K562 (cell line): ENCODE measurements around the gene ANKMY1. TPM values are rescaled to one million over a fixed set of nuclear protein-coding genes. Genes with fewer than 3 reads are reported as not detected.

Experiments used
- ATAC-seq: fragments of 200-7000 bp; cut with Tn5 transposase; 3 replicates; pipeline ENCODE4 v1.9.1; 2020; ENCODE audit warnings: moderate library complexity
- BruUV-seq: library from RNA; stranded (reverse); fragments of 400-500 nt; replicated peaks from 2 replicates; lab custom pipeline; 2021; lab: Mats Ljungman, UMichigan
- CTCF ChIA-PET: fragments of 300-600 bp; formaldehyde crosslinking; extraction: SDS; loops from one replicate; lab custom pipeline; 2021; ENCODE audit warnings: low intra/inter-chr PET ratio; lab: Yijun Ruan, JAX
- POLR2A ChIA-PET: fragments of 300-600, 350-650 bp; sonication (Branson Sonifier 250); formaldehyde crosslinking; extraction: SDS; loops from one replicate; lab custom pipeline; 2021; ENCODE audit warnings: antibody characterized with exemption, inconsistent platforms; lab: Yijun Ruan, JAX
- DNase-seq, 4 experiments: peaks; one replicate each; pipeline versions ENCODE4 v3.0.0 to v3.0.0-alpha.2; 2011 to 2018; ENCODE audit warnings: low spot score in 3 of 4, mixed read lengths in 3 of 4; ENCODE audit errors: extremely low read depth in 1 of 4
- FAIRE-seq: peaks from 2 replicates; lab custom pipeline; 2011; peaks lifted over from hg19 to GRCh38; lab: Jason Lieb, UNC
- H2AFZ ChIP-seq: 2 replicates; pipeline ENCODE4 v1.6.0; 2011; ENCODE audit warnings: low read depth, low read length, control low read depth, inconsistent platforms
- H3K27ac ChIP-seq: fragments of 200-600 bp; 3 replicates; pipeline ENCODE4 v1.8.0; 2011; ENCODE audit warnings: low read depth, mild to moderate bottlenecking, control low read depth, inconsistent platforms, low read length, moderate library complexity, mixed read lengths; ENCODE audit errors: extremely low read depth
- H3K27me3 ChIP-seq, 2 experiments: fragments of 300-600 bp in 1 of 2; 2 replicates in 1 of 2; 3 replicates in 1 of 2; pipeline versions ENCODE4 v1.6.0 to v1.8.0; 2011; ENCODE audit warnings: inconsistent platforms in 2 of 2, low read length in 2 of 2, mild to moderate bottlenecking in 1 of 2, mixed read lengths in 1 of 2, moderate library complexity in 1 of 2; ENCODE audit not compliant: control insufficient read depth in 2 of 2, insufficient read depth in 2 of 2
- H3K36me3 ChIP-seq: fragments of 300-600 bp; 3 replicates; pipeline ENCODE4 v1.8.0; 2011; ENCODE audit warnings: mild to moderate bottlenecking, low read length, inconsistent platforms; ENCODE audit not compliant: control insufficient read depth, insufficient read depth
- H3K4me1 ChIP-seq, 2 experiments: fragments of 200-600 bp in 1 of 2; replicated peaks in 1 of 2; 2 replicates in 1 of 2; 3 replicates in 1 of 2; pipeline versions ENCODE4 v1.5.1 to v1.8.0; 2011; ENCODE audit warnings: inconsistent platforms in 2 of 2, low read length in 2 of 2, mild to moderate bottlenecking in 1 of 2, mixed read lengths in 1 of 2, moderate library complexity in 1 of 2; ENCODE audit not compliant: control insufficient read depth in 2 of 2, insufficient read depth in 2 of 2
- H3K4me2 ChIP-seq: 2 replicates; pipeline ENCODE4 v1.6.1; 2011; ENCODE audit warnings: low read length, control low read depth, inconsistent platforms, mixed read lengths; ENCODE audit not compliant: insufficient read depth
- H3K4me3 ChIP-seq: fragments of 200-600 bp; sonication (generic), shearing (Covaris generic); 2 replicates; pipeline ENCODE4 v1.5.1; 2016; ENCODE audit warnings: control low read depth, inconsistent platforms
- H3K79me2 ChIP-seq: fragments of 200-600 bp; 3 replicates; pipeline ENCODE4 v1.8.0; 2011; ENCODE audit warnings: low read length, inconsistent platforms; ENCODE audit not compliant: control insufficient read depth, insufficient read depth
- H3K9ac ChIP-seq, 2 experiments: 2 replicates each; pipeline versions ENCODE4 v1.6.0 to v1.6.1; 2011; ENCODE audit warnings: low read depth in 2 of 2, low read length in 2 of 2, control low read depth in 1 of 2, inconsistent platforms in 1 of 2, mild to moderate bottlenecking in 1 of 2, mixed read lengths in 1 of 2; ENCODE audit not compliant: insufficient read depth in 1 of 2
- H3K9me1 ChIP-seq: one replicate; pipeline ENCODE4 v1.6.0; 2011; ENCODE audit warnings: inconsistent platforms, mild to moderate bottlenecking, low read length, moderate library complexity; ENCODE audit not compliant: control insufficient read depth, insufficient read depth
- H3K9me3 ChIP-seq: replicated peaks from 2 replicates; pipeline ENCODE4 v1.5.1; 2011; ENCODE audit warnings: low read depth, low read length, inconsistent platforms; ENCODE audit not compliant: control insufficient read depth, insufficient read depth
- H4K20me1 ChIP-seq: replicated peaks from 2 replicates; pipeline ENCODE4 v1.6.1; 2011; ENCODE audit warnings: low read length, inconsistent platforms, mixed read lengths; ENCODE audit not compliant: control insufficient read depth, insufficient read depth
- FOXA1 ChIP-seq: fragments of 450-650 bp; IDR thresholded peaks from 2 replicates; pipeline ENCODE4 v1.6.1; 2016; ENCODE audit warnings: mild to moderate bottlenecking, borderline replicate concordance
- HMG20B ChIP-seq: fragments of 250-450 bp; sonication (Bioruptor Pico); IDR thresholded peaks from 2 replicates; pipeline ENCODE4 v1.5.0; 2021; ENCODE audit warnings: mild to moderate bottlenecking
- JUN ChIP-seq, 2 experiments: sonication (generic) in 1 of 2; formaldehyde crosslinking in 1 of 2; IDR thresholded peaks; 2 replicates each; pipeline versions ENCODE4 v1.6.1 to v1.8.0; 2012 to 2022; ENCODE audit warnings: borderline replicate concordance in 2 of 2, mild to moderate bottlenecking in 2 of 2, improper control_type of control experiment in 1 of 2, low read depth in 1 of 2, low read length in 1 of 2, missing genetic modification reagents in 1 of 2
- RBM39 ChIP-seq: fragments of 200-400 bp; formaldehyde crosslinking; optimal IDR thresholded peaks from 2 replicates; pipeline ENCODE3; 2018; ENCODE audit warnings: low read depth, low read length
- ZNF436 ChIP-seq: fragments of 250-450, 450-650 bp; sonication (Bioruptor Pico); formaldehyde crosslinking; IDR thresholded peaks from 2 replicates; pipeline ENCODE4 v1.7.0; 2020; ENCODE audit warnings: mild to moderate bottlenecking
- ZNF57 ChIP-seq: fragments of 450-650 bp; formaldehyde crosslinking; IDR thresholded peaks from 2 replicates; pipeline ENCODE4 v1.4.0; 2020; ENCODE audit warnings: mild to moderate bottlenecking, moderate library complexity
- WGBS: fragments of 100-300 bp; shearing (Covaris generic); methylation state at CpG from one replicate; pipeline ENCODE4 v1.1.6; 2016; ENCODE audit warnings: low coverage, mixed read lengths; ENCODE audit not compliant: insufficient coverage; ENCODE audit errors: missing lambda C conversion rate; 5-methylcytosine and 5-hydroxymethylcytosine counted together
- in situ Hi-C: fragments of 300-500 bp; cut with MboI; formaldehyde crosslinking; loops from 4 replicates; pipeline ENCODE4 v1.15.0; 2018; ENCODE audit warnings: inconsistent platforms, mixed read lengths
- intact Hi-C: fragments of 100-400 bp; cut with micrococcal nuclease; formaldehyde crosslinking; loops from 2 replicates; pipeline ENCODE4 v1.14.2; 2022
- polyA plus RNA-seq, 8 experiments: library from polyadenylated mRNA; depleted of rRNA in 4 of 8; stranded (reverse) in 5 of 8; unstranded in 3 of 8; fragments of >200 nt; fragmentation: Nextera tagmentation in 2 of 8; fragmentation: Illumina TruSeq in 1 of 8; extraction: Ambion mirVana in 2 of 8; extraction: Trizol in 1 of 8; gene quantifications; 2 replicates each; pipeline versions ENCODE4 v1.2.1 to v1.2.3, GENCODE V29; 2011 to 2014; ENCODE audit warnings: inconsistent platforms in 1 of 8, missing spikeins in 1 of 8
- total RNA-seq, 7 experiments: library from RNA; depleted of rRNA in 6 of 7; stranded (reverse); fragments of >200 nt in 6 of 7; fragmentation: Illumina TruSeq in 2 of 7; extraction: Trizol in 2 of 7; gene quantifications; 2 replicates each; pipeline versions ENCODE4 v1.2.1 to v1.2.3, GENCODE V29; 2011 to 2021; ENCODE audit warnings: low replicate concordance in 1 of 7
- TF ChIP-seq, protein P1 (sequence below): fragments of 250-450 bp; sonication (Bioruptor Pico); IDR thresholded peaks from 2 replicates; pipeline ENCODE4 v1.5.0; 2021; ENCODE audit warnings: mild to moderate bottlenecking, moderate library complexity

Gene ANKMY1
- total and polyA plus RNA-seq, 9 of the 15 experiments (the other 6 are each of a cell fraction or from before 2014, with no cell fraction given) = 0.75 to 15.1 (median 11.7) TPM

GRCh38 chr2:240564561-240565332 is 7.0 kb upstream of the ANKMY1 start (continued):
- TF ChIP-seq, protein P1, sequence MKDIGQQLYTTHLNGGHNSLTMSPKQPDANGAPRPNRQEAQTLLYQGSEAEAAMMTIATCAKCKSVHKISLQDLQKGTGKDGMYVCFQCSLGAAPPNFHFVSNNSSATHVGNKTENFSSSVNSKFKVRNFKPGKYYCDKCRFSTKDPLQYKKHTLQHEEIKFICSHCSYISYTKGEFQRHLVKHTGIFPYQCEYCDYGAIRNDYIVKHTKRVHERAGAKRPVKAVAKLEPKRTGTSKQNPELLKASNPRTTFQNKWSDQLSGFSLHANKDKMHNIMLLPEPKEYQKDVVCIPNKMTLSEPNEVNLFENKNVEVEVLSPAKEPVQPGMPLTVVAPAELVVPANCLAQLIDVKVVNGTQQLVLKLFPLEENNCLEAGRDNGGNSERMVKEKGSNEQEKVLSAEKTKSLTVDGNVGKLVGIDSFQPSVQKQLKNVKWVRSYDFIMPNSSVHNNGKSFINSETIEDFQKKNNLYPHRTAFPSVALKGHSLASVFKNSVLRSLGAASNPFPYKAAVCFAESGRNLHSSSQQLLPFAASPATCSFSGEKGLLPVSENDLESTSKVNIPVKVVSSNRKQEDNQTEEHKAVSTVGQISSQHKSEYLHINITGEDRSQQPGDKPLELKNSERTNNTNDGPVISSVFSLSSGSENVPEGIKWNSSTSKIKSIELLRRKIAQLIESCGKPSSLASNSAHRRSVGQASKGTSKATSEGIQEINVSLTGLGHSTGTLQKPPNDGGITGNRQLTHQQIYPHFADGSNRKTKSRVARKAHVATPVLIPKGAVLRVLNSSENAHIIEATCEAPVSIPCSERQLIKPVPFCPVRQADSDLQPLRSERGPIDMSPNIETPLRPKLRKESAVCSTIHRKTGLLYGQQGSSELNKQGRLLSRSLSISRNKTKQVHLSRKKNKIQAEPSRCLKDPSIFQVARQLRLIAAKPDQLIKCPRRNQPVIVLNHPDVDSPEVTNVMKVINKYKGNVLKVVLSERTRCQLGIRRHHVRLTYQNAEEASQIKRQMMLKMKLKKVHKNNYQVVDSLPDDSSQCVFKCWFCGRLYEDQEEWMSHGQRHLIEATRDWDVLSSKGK (CRISPR knock-in tag) = no peak
- TF ChIP-seq JUN (IDR thresholded peaks at IDR 0.05; ENCODE audit: borderline replicate concordance, low read depth, low read length) (0 out of 2 replicates have a peak, but pooled peaks have one; percentile 18), JUN (CRISPR knock-in tag; IDR thresholded peaks at IDR 0.05; ENCODE audit: borderline replicate concordance) (no peak)

DNA sequence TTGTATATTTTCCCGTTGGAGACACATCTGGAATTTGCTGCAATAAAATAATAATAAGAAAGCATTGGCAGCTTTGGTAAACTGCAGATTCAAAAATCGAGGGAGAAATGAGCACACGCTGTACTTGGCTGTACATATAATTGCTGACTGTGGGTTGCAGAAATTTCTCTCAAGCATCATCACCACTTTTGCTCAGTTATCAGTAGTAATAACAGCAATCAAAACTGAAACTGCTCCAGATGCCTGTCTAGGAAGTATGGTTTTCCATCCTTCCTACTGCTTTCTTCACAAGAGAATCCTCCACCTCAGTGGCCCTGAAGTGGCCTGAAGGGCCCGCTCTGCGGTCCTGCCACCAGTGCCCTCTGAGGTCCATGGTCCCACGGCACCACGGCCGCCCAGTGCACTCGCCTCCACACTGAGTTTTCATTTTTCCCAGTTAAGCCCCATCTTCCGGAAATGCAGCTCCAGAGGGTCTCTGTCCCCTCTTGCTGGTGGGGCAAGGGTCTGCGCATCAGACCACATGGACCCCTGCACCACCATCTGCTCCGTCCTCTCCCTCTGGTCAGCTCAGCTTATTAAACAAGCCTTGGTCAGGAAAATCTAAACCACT is 6.3 kb upstream of the ANKMY1 start:
- H2AFZ ChIP-seq = no peak overlapping the region
- no peaks in the 10 kb centered on the region for H3K9me1 ChIP-seq
- peaks cover 75% of the 10 kb centered on the region for H3K79me2 ChIP-seq
- no peak for DNase-seq
- in situ Hi-C loops = no loop called here
- peak overlapping the region; percentile 84; the same call in 1 of the 2 replicates for H3K4me2 ChIP-seq
- CTCF ChIA-PET = no interaction called here
- H3K9ac ChIP-seq = peak overlapping the region; percentile 85 to 92
- TF ChIP-seq RBM39 (no peak), ZNF436 (CRISPR knock-in tag) (no peak), ZNF57 (CRISPR knock-in tag) (no peak), FOXA1 (no peak), HMG20B (CRISPR knock-in tag) (no peak)
- TF ChIP-seq, all 486 proteins: peak for 0
- H3K9me3 ChIP-seq = no peaks in the 10 kb centered on the region
- no peak overlapping the region for H3K4me3 ChIP-seq
- H3K36me3 ChIP-seq = peaks cover 23% of the 10 kb centered on the region
- ATAC-seq = no peak
- 77% methylated on average over 10 of the region's 12 CpGs for WGBS
- no TSS peak for BruUV-seq
- intact Hi-C loops = loop anchor here (10.0 kb wide), 1 partner anchor 49 kb away; no protein-coding TSS in a partner anchor
- FAIRE-seq = no peak
- POLR2A ChIA-PET = interaction anchor here (4.6 kb wide), 1 partner anchor 23 kb away, joined by 26 read pairs; the partner anchor contains the start of gene CAPN10
- peaks cover 43 to 70% of the 10 kb centered on the region in 2 experiments for H3K4me1 ChIP-seq
- no peaks in the 10 kb centered on the region for H4K20me1 ChIP-seq
- H3K27me3 ChIP-seq = no peaks in the 10 kb centered on the region
- peak overlapping the region; percentile 98 for H3K27ac ChIP-seq
